ENCODE measurements around the gene ITGB2.

The ITGB2 gene

GRCh38 chr21:44905016-44905727 lies 15.5 kb downstream of the ITGB2 start:
- TF ChIP-seq CTCF (conservative IDR thresholded peaks at IDR 0.05; ENCODE audit: low read depth, low read length) = no peak
- no peak overlapping the region for H3K4me3 ChIP-seq (ENCODE audit: low read length)
- no peak for DNase-seq (ENCODE audit: low read depth)

DNA sequence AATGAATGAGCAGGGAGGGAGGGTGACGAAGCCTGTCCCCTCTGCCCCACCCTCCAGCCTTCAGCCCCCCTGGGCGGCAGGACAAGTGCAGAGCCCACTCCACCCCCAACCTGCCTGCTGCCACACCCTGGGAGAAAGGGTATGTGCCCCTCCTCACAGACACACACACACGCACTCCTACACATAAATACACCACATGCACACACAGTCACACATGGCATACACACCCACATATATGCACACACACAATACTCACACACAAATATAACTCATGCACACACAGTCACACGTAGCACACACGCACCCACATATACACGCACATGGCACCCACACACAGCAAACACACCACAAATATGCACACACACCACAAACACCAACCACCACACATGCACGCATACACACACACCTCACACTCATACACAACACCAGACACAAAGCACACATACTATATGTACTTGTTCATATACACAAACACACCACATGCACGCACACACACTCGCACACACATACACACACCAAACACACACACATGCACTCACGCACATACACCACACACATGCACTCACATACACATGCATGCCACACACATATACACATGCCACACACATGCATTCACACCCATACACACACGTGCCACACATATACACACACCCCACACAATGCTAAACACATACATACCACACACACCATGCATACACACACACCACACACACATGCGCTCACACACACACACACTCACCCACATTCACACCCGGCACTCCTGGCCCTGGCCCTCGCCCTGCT lies 16.4 kb downstream of the ITGB2 start:
- no peak overlapping the region for H3K4me3 ChIP-seq (ENCODE audit: low read length)
- TF ChIP-seq CTCF (conservative IDR thresholded peaks at IDR 0.05; ENCODE audit: low read depth, low read length) = no peak
- DNase-seq (ENCODE audit: low read depth) = no peak

DNA sequence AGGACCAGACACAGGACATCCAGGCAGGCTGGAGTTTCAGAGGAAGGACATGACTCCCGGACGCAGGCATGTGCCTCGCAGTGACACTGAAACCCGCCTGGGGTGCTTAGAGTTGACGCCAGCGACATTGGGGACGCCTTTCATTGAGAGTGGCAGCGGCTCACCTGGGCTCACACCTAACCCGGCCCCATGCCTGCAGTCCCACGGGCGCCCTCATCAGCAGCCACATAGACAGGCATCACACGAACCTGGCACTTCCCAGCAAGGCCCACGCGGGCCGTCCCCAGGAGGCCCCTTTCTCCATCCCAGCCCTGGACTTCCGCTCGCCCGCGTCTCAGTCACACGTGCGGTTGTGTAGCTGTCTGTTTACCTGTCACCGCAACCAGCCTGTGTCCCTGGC lies 17.0 kb downstream of the ITGB2 start:
- no peak for DNase-seq (ENCODE audit: low read depth)
- no peak overlapping the region for H3K4me3 ChIP-seq (ENCODE audit: low read length)
- TF ChIP-seq CTCF (conservative IDR thresholded peaks at IDR 0.05; ENCODE audit: low read depth, low read length) = no peak

DNA sequence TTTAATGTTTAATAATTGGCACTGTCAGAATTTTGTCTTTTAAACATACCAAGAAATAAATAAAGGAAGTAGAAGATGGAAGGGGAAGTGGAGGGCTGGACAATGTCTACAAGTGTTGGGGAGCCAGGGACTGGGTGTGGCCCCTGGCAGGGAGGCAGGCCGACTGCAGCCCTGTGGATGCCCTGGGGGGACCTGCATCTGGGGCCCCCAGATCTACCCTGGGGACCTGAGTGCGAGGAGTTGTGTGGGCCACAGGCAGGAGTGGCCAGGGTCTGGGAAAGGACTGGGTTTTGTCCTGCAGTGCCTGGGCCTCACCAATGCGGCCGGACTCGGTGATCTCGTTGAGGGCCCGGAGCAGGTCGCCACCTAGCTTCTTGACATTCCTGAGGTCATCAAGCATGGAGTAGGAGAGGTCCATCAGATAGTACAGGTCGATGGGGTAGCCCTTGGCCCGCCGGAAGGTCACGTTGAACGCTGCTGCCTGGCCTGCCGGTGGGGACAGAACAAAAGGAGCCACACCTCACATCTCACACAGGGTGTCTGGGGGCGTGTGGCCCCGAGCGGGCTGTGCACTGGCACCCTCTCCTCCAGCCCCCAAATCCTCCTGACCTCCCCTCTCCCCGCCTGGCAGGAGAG lies 17.5 kb downstream of the ITGB2 start:
- DNase-seq (ENCODE audit: low read depth) = no peak
- no peak for TF ChIP-seq CTCF (conservative IDR thresholded peaks at IDR 0.05; ENCODE audit: low read depth, low read length)
- H3K4me3 ChIP-seq (ENCODE audit: low read length) = no peak overlapping the region

- no peak for DNase-seq (ENCODE audit: low read depth)
- no peak overlapping the region for H3K4me3 ChIP-seq (ENCODE audit: low read length)
Measured at GRCh38 chr21:44902268-44903049, 18.2 kb downstream of the ITGB2 start.

More at GRCh38 chr21:44902268-44903049, 18.2 kb downstream of the ITGB2 start:
- no peak for TF ChIP-seq CTCF (conservative IDR thresholded peaks at IDR 0.05; ENCODE audit: low read depth, low read length)
